Neural progenitor cell (in vitro differentiated cells): Measurements from ENCODE around the gene ETFB. TPM values are rescaled to one million over a fixed set of nuclear protein-coding genes. Genes with fewer than 3 reads are reported as not detected.
"Not testable (repeated sequence)": the region's sequence is repeated elsewhere in the genome, so short reads cannot be mapped to it uniquely, and the experiment has no call there.

Experiments used
- DNase-seq: peaks from one replicate; pipeline ENCODE4 v3.0.0-alpha.2; 2016; ENCODE audit warnings: low spot score
- H2AFZ ChIP-seq: fragments of 200-600 bp; sonication (generic); replicated peaks from 2 replicates; pipeline ENCODE4 v1.6.1; 2016; ENCODE audit warnings: antibody characterized with exemption
- H3F3A ChIP-seq: fragments of 200-600 bp; sonication (generic); 2 replicates; pipeline ENCODE4 v1.6.1; 2016; ENCODE audit warnings: antibody characterized with exemption, low read depth
- H3K27ac ChIP-seq: fragments of 200-600 bp; sonication (generic); 2 replicates; pipeline ENCODE4 v1.5.1; 2016; ENCODE audit warnings: mild to moderate bottlenecking
- H3K27me3 ChIP-seq: fragments of 200-600 bp; sonication (generic); 2 replicates; pipeline ENCODE4 v1.6.1; 2016; ENCODE audit warnings: mild to moderate bottlenecking, moderate library complexity
- H3K36me3 ChIP-seq: fragments of 200-600 bp; sonication (generic); 2 replicates; pipeline ENCODE4 v1.5.1; 2016
- H3K4me1 ChIP-seq: fragments of 200-600 bp; sonication (generic); 2 replicates; pipeline ENCODE4 v1.6.1; 2016; ENCODE audit warnings: mixed run types
- H3K4me2 ChIP-seq: fragments of 200-600 bp; sonication (generic); 2 replicates; pipeline ENCODE4 v1.6.1; 2016
- H3K4me3 ChIP-seq: fragments of 200-600 bp; sonication (generic); 2 replicates; pipeline ENCODE4 v1.5.1; 2016
- H3K79me2 ChIP-seq: fragments of 200-600 bp; sonication (generic); 2 replicates; pipeline ENCODE4 v1.6.1; 2016; ENCODE audit warnings: low read depth
- H3K9ac ChIP-seq: fragments of 200-600 bp; sonication (generic); 2 replicates; pipeline ENCODE4 v1.6.1; 2016
- H3K9me3 ChIP-seq: fragments of 200-600 bp; sonication (generic); 2 replicates; pipeline ENCODE4 v1.5.1; 2016; ENCODE audit warnings: low read depth
- H4K20me1 ChIP-seq: fragments of 200-600 bp; sonication (generic); 2 replicates; pipeline ENCODE4 v1.6.1; 2016; ENCODE audit warnings: low read depth
- H3K27ac Mint-ChIP-seq: 3 replicates; pipeline ENCODE4 v1.8.0; 2021; ENCODE audit warnings: mixed read lengths
- H3K27me3 Mint-ChIP-seq: 2 replicates; pipeline ENCODE4 v1.8.0; 2022; ENCODE audit warnings: low read depth, mild to moderate bottlenecking, inconsistent platforms, moderate library complexity, mixed read lengths; ENCODE audit not compliant: insufficient read depth
- H3K36me3 Mint-ChIP-seq: 3 replicates; pipeline ENCODE4 v1.8.0; 2021; ENCODE audit warnings: mixed read lengths
- H3K4me1 Mint-ChIP-seq: 3 replicates; pipeline ENCODE4 v1.8.0; 2021; ENCODE audit warnings: mixed read lengths
- H3K4me3 Mint-ChIP-seq: 3 replicates; pipeline ENCODE4 v1.8.0; 2021; ENCODE audit warnings: mild to moderate bottlenecking, moderate library complexity, mixed read lengths
- H3K9me3 Mint-ChIP-seq: 3 replicates; pipeline ENCODE4 v1.8.0; 2020; ENCODE audit warnings: mixed read lengths
- EZH2 ChIP-seq: fragments of 200-600 bp; sonication (generic); IDR thresholded peaks from 2 replicates; pipeline ENCODE4 v1.6.1; 2017; ENCODE audit warnings: antibody characterized with exemption, mild to moderate bottlenecking, moderate library complexity
- EZH2phosphoT487 ChIP-seq: fragments of 200-600 bp; sonication (generic); IDR thresholded peaks from 2 replicates; pipeline ENCODE4 v1.6.1; 2017; ENCODE audit warnings: antibody characterized with exemption
- total RNA-seq: library from RNA; depleted of rRNA; stranded (reverse); fragments of >200 nt; gene quantifications from 2 replicates; pipeline ENCODE4 v1.2.3, GENCODE V29; 2015; ENCODE audit warnings: low replicate concordance
- TF ChIP-seq, protein P1 (sequence below): fragments of 200-600 bp; sonication (generic); IDR thresholded peaks from 2 replicates; pipeline ENCODE4 v1.5.1; 2017; ENCODE audit warnings: antibody characterized with exemption, mild to moderate bottlenecking

ETFB gene
- total RNA-seq, 1 donor from 2014 or later: 27.0 TPM

DNA sequence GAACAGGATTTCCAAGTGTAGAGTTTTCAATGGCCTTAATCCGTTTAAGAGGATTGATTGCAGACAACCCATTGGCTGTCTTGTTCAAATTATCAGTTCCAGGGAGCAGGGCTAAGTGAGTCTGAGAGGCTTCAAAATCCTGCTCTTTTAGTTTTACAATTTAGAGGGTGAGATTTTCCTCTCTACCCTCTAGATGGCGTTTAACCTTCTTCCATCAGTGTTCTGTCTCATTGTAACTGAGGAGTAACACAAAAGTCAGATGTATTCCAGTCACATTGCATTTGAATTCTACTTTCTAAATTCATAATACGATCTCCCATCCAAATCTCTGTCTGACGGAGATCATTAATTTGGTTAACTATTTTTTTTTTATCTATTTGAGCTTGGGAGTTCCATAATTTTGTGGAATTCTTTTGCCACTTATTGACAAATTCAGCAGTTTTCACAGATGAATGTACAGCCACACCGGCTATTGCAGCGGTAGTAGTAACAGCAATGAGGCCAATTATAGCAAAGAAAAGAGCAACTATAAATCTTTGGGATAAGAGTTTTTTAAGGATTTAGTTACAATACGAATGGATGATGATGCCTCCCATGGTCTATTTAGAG is 32.0 kb upstream of the ETFB start:
- Mint-ChIP-seq H3K4me1 (peaks cover 10% of the 10 kb centered on the region), H3K9me3 (peaks cover 23% of the 10 kb centered on the region), H3K27me3 (peaks cover 2% of the 10 kb centered on the region), H3K4me3 (no peak overlapping the region), H3K27ac (no peak overlapping the region), H3K36me3 (peaks cover 11% of the 10 kb centered on the region)
- no peak overlapping the region for H3K9ac ChIP-seq
- peaks cover 32% of the 10 kb centered on the region for H3K79me2 ChIP-seq
- no peak overlapping the region for H3K4me3 ChIP-seq
- TF ChIP-seq, protein P1, sequence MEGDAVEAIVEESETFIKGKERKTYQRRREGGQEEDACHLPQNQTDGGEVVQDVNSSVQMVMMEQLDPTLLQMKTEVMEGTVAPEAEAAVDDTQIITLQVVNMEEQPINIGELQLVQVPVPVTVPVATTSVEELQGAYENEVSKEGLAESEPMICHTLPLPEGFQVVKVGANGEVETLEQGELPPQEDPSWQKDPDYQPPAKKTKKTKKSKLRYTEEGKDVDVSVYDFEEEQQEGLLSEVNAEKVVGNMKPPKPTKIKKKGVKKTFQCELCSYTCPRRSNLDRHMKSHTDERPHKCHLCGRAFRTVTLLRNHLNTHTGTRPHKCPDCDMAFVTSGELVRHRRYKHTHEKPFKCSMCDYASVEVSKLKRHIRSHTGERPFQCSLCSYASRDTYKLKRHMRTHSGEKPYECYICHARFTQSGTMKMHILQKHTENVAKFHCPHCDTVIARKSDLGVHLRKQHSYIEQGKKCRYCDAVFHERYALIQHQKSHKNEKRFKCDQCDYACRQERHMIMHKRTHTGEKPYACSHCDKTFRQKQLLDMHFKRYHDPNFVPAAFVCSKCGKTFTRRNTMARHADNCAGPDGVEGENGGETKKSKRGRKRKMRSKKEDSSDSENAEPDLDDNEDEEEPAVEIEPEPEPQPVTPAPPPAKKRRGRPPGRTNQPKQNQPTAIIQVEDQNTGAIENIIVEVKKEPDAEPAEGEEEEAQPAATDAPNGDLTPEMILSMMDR: peak; percentile 68
- TF ChIP-seq EZH2phosphoT487 (no peak), EZH2 (no peak)
- H4K20me1 ChIP-seq: no peaks in the 10 kb centered on the region
- H2AFZ ChIP-seq: no peak overlapping the region
- peaks cover 8% of the 10 kb centered on the region for H3K9me3 ChIP-seq
- peaks cover 8% of the 10 kb centered on the region for H3K36me3 ChIP-seq
- peaks cover 37% of the 10 kb centered on the region for H3F3A ChIP-seq
- peaks cover 10% of the 10 kb centered on the region for H3K4me1 ChIP-seq
- no peak overlapping the region for H3K4me2 ChIP-seq
- no peaks in the 10 kb centered on the region for H3K27me3 ChIP-seq
- H3K27ac ChIP-seq: no peak overlapping the region
- DNase-seq: peak; percentile 48

DNA sequence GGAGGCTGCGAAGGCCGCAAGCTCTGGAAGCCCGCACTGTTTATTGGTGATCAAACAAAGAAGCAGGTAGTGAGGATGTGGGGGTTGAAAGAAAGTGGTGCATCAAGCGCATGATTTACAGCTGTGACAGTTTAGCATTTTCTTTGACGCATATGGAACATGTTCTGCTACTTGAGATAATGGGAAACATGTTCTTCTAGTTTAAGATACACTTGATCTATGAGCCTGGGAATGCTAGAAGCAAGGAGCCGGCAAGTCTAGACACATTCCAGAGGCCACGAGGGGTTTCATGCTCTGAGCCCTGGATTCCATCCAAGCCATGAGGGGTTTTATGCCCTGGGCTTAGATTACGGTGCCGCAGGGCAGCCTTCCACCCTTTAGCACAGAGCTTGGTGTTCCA is 31.3 kb upstream of the ETFB start:
- not testable (repeated sequence) for H3K27me3 Mint-ChIP-seq, H4K20me1 ChIP-seq, H3K4me3 ChIP-seq, H3K27ac ChIP-seq, H3K27ac Mint-ChIP-seq, H3K36me3 ChIP-seq, H3K4me1 ChIP-seq, H3K27me3 ChIP-seq, DNase-seq, H2AFZ ChIP-seq, H3K4me2 ChIP-seq, H3K9me3 ChIP-seq, H3K9ac ChIP-seq
- Histone ChIP-seq H3K79me2 (peaks cover 32% of the 10 kb centered on the region), H3F3A (peaks cover 42% of the 10 kb centered on the region)
- Mint-ChIP-seq H3K9me3 (peaks cover 16% of the 10 kb centered on the region), H3K4me3 (peak overlapping the region; percentile 2), H3K4me1 (peaks cover 12% of the 10 kb centered on the region), H3K36me3 (peaks cover 11% of the 10 kb centered on the region)

DNA sequence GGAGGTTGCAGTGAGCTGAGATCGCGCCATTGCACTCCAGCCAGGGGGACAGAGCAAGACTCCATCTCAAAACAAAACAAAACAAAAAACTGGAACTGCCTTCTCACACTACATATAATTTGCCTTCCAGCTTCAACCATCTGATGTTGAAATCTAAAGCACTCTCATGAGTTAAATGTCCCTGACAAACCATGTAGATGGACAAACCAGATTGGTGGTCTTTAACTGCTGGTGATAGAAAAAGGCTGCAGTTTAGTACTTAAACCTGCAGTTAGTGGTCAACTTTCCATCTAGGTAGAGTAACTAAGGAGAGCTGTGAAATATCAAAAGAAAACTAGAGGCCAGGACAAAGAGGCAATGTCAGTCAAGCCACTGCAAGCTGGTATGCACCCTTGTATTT is 30.0 kb upstream of the ETFB start:
- H3K27me3 ChIP-seq: no peaks in the 10 kb centered on the region
- peaks cover 10% of the 10 kb centered on the region for H3K4me1 ChIP-seq
- no peaks in the 10 kb centered on the region for H3K9me3 ChIP-seq
- Mint-ChIP-seq H3K4me1 (peaks cover 12% of the 10 kb centered on the region), H3K36me3 (peaks cover 2% of the 10 kb centered on the region), H3K27ac (no peak overlapping the region), H3K4me3 (peak overlapping the region; percentile 91), H3K27me3 (peaks cover 2% of the 10 kb centered on the region), H3K9me3 (peaks cover 7% of the 10 kb centered on the region)
- H4K20me1 ChIP-seq: no peaks in the 10 kb centered on the region
- TF ChIP-seq EZH2phosphoT487: no peak
- TF ChIP-seq, protein P1: no peak
- TF ChIP-seq EZH2: no peak
- no peak overlapping the region for H3K4me3 ChIP-seq
- peaks cover 32% of the 10 kb centered on the region for H3K79me2 ChIP-seq
- H2AFZ ChIP-seq: no peak overlapping the region
- H3F3A ChIP-seq: peaks cover 42% of the 10 kb centered on the region
- no peak overlapping the region for H3K4me2 ChIP-seq
- H3K9ac ChIP-seq: no peak overlapping the region
- no peak for DNase-seq
- H3K27ac ChIP-seq: no peak overlapping the region
- H3K36me3 ChIP-seq: no peaks in the 10 kb centered on the region

DNA sequence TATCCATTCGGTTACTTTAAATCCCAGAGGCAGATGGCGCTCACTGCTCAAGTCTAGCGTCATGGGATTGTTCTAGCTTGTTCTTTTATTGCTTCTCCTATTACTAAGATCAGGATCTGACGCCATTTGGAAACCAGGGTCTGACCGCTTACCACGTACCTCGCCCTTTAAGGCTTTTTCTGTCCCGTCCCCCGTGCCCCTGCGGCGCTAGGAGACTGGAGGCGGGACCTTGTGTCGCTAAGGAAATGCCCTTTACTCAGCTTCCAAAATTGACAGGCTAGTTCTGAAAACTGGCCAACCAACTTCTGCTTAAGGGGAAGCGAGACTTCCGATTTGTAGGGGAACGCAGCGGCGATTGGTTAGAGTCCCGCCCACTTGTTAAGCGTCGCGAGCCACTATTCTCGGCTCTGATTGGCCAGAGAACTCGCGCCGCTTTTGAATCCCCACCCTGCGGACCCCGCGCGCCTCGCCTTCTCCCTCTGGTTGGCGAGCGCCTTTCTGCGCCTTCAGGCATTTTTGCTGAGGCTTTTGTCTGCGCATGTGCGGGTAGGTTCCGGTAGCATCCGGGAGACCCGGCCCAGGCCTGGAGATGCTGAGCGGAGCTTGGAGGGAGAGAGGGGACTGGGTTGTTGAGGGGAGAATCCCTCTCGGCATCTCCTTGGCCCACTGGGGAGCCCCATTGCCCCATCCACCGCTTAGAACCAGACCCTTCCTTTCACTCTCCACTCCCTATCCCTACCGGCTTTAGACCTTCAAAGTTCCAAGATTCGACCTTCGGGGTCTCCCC is 28.1 kb upstream of the ETFB start:
- no peak for TF ChIP-seq EZH2phosphoT487
- TF ChIP-seq, protein P1: no peak
- TF ChIP-seq EZH2: no peak
- H4K20me1 ChIP-seq: no peaks in the 10 kb centered on the region
- H3F3A ChIP-seq: peaks cover 46% of the 10 kb centered on the region
- peak overlapping the region; percentile 80 for H3K9ac ChIP-seq
- peak overlapping the region; percentile 98 for H3K4me2 ChIP-seq
- peak overlapping the region; percentile 82 for H3K27ac ChIP-seq
- H3K27ac Mint-ChIP-seq: peak overlapping the region; percentile 99
- H3K4me1 Mint-ChIP-seq: peaks cover 15% of the 10 kb centered on the region
- H3K9me3 ChIP-seq: no peaks in the 10 kb centered on the region
- H3K9me3 Mint-ChIP-seq: no peaks in the 10 kb centered on the region
- peak overlapping the region; percentile 48 for H2AFZ ChIP-seq
- H3K27me3 ChIP-seq: no peaks in the 10 kb centered on the region
- DNase-seq: peak; percentile 100
- peak overlapping the region; percentile 91 for H3K4me3 Mint-ChIP-seq
- H3K36me3 Mint-ChIP-seq: no peaks in the 10 kb centered on the region
- peak overlapping the region; percentile 62 for H3K4me3 ChIP-seq
- H3K36me3 ChIP-seq: no peaks in the 10 kb centered on the region
- peaks cover 31% of the 10 kb centered on the region for H3K79me2 ChIP-seq
- H3K27me3 Mint-ChIP-seq: peaks cover 2% of the 10 kb centered on the region
- peaks cover 14% of the 10 kb centered on the region for H3K4me1 ChIP-seq
